NCI-H1048 (cell line): ENCODE results near the gene ARHGEF26.
"Not testable (repeated sequence)": the region's sequence is repeated elsewhere in the genome, so short reads cannot be mapped to it uniquely, and the experiment has no call there.

Experiments used
- DNase-seq: peaks from one replicate; lab custom pipeline; 2025; lab: John Stamatoyannopoulos, UW

Gene ARHGEF26

DNA sequence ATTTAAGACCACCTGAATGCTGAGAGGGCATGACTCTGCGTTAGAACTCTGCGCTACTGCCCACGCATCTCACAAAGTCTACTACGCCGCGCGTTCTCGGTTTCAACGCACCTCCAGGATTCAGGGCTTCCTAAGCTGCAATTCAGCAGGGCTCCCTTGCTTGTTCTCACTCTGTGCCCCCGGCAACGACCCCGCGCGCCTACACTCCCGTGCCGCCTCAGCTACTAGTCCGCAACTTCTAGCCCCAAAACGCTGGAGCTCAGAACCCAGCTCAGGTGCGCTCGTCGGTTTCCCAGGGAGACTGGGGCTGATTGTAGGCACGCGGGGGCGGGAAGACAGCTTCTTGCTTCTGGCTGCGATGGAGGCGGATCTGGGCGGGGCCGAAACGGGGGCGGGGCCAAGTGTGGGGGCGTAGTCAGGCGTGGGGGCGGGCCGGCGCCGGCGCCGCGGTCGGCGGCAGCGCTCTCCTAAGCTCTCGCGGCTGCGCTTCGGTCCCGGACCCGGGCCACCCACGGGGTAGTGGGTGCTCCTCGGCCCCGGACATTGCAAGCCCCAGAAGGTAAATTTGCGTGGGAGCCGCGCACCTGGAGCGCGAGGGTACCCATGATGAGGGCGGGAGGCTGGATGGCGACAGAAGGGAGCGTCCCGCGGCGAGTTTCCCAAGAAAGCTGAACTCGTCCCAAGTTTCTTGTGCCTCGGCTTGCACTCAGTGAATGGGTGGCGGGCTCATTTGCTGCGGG lies at the start of gene ARHGEF26:
Gene ARHGEF26, plus strand, starts transcription at position 430 of the 740 bp plus-strand sequence. CDS start 603 bp downstream, outside the sequence.
- DNase-seq = peak; percentile 67

GRCh38 chr3:154074966-154075365 lies 46.2 kb upstream of the ARHGEF26 start:
- no peak for DNase-seq

DNA sequence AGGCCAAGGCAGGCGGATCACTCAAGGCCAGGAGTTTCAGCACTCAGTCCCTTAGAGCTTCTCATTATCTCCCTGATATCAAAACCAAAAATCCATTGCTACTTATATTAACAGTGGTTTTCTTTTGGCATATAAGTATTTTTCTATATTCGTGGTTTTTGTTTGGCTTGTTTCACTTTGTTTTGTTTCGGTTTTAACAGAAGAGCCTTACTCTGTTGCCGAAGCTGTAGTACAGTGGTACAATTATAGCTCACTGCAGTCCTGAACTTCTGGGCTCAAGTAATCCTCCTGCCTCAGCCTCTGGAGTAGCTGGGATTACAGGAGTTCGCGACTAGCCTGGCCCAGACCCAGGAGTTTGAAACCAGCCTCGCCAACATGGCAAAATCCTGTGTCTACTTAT lies 42.5 kb upstream of the ARHGEF26 start:
- no peak for DNase-seq

- DNase-seq = no peak
Measured at GRCh38 chr3:154081305-154081704, 39.9 kb upstream of the ARHGEF26 start.

DNA sequence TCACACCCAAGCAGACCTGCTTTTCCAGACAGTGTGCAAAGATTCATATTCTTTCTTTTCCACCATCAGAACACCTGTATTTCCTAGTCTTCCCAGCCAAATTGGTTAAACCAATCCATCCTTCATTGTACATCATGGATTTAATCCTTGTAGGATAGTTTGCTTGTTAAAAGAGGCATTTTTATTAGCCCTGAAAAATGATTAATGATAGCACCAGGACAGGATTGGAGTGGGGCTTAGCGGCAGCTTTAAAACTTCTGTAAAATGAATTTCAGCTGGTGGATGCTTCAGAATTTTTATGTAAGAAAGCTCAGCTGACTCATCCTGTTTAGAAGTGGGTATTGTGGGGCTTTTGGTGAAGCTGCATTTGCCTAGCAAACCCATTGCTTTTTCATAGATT lies 36.1 kb upstream of the ARHGEF26 start:
- DNase-seq = no peak

- DNase-seq = no peak
Measured at GRCh38 chr3:154085799-154086198, 35.4 kb upstream of the ARHGEF26 start.

DNA sequence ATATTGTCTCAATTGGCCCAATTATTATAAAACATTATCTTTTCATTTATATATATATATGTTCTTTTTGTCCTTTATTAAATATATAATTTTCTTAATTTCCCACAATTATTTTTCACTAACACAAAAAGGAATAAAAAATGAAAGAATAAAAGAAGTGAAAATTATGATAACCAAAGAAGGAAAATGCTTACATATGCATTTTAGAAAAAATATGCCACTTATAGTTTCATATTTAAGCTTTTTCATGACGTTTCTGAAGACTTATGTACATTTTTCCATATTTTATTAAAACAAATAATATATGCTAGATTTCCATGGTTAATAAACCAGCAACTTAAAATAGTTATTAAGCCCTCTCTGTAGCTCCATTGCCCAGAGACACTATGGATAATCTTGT lies 34.9 kb upstream of the ARHGEF26 start:
- DNase-seq = no peak

GRCh38 chr3:154087756-154088480 lies 33.3 kb upstream of the ARHGEF26 start:
- not testable (repeated sequence) for DNase-seq

- no peak for DNase-seq
Measured at GRCh38 chr3:154089421-154090420, 31.5 kb upstream of the ARHGEF26 start.

GRCh38 chr3:154094051-154094450 lies 27.1 kb upstream of the ARHGEF26 start:
- DNase-seq = no peak

- no peak for DNase-seq
Measured at GRCh38 chr3:154095832-154096421, 25.3 kb upstream of the ARHGEF26 start.

- no peak for DNase-seq
Measured at GRCh38 chr3:154098376-154098775, 22.8 kb upstream of the ARHGEF26 start.

- DNase-seq = no peak
Measured at GRCh38 chr3:154100556-154100955, 20.6 kb upstream of the ARHGEF26 start.

DNA sequence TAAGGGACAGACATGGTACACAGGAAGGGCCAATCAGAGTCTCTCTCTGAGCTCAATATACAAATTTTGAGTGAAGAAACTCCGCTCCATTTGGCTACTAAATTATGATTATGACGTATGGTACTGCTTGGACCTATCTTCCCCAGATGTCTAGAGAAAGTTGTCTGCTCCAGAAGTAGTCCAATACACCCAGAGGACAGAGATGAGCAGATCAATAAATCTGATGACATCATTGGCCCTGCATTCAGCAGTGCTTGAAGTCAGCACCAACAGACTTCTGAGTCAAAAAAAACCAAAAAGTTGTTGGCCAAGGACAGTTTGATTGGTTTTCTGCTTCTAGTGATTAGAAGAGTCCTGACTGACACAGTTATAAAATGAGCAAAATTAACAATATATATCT lies 19.9 kb upstream of the ARHGEF26 start:
- DNase-seq = no peak

DNA sequence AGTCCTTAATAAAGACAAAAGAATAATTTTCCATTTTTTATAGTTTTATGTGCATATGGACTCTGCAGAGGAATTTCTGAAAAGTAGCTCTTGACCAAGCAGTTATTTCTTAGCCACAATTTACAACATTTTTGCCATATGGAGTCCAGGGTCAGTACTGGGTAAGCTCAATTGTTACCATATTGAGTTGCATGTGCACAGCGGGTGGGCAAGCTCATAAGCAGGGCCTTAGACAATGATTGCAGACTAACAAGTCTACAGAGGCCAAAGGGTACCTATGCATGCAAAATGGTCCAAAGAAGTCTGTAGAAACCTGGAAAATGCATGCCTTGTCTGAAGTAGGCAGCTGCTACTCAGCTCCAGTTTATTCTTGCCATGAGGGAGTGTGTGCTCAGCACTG lies 19.0 kb upstream of the ARHGEF26 start:
- no peak for DNase-seq

GRCh38 chr3:154105218-154105975 lies 15.8 kb upstream of the ARHGEF26 start:
- DNase-seq = no peak

DNA sequence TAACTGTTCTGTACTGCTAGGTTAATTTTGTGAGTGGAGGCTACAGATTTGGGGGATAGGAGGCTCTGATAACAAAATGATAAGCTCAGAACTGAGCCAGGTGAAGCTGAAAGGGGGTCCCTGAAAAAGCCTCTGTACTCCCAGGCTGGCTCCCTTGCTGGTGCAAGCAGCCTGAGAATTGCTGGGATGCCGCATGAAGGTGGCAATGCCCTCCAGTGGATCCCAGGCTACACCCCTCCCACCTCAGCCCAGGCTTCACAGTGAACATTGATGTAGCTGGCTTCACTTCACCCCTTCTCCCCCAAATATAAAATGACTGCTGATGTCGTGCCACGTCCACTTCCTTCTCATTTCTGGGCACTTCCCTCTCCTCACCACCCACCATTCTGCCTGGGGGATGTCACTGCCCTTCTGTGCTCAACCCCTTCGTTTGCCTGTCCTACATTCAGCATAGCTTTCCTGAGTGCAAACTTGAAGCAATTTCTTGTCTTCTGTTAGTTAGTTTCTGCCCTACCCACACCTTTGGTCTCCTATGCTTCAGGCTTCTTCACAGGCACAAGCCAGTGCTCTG lies 9.7 kb upstream of the ARHGEF26 start:
- DNase-seq = no peak

- DNase-seq = no peak
Measured at GRCh38 chr3:154112146-154112852, 8.9 kb upstream of the ARHGEF26 start.

DNA sequence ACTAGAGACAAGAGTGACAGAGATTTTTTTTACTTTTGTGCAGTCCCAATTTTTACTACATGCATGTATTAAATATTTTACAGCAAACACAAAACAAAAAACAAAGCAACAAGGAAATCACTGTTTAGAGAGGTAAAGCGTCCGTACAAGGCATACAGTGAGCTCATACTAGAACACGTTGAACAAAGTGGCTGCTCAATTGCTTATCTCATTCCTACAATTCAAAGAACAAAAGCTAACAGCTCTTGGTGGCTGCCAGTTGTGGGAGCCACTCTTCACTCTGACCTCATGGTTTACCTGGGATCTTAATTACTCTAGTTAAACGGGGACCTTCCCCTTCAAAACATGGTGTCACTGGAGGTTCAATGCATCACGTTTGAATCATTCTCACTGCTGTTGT lies 7.6 kb upstream of the ARHGEF26 start:
- no peak for DNase-seq

DNA sequence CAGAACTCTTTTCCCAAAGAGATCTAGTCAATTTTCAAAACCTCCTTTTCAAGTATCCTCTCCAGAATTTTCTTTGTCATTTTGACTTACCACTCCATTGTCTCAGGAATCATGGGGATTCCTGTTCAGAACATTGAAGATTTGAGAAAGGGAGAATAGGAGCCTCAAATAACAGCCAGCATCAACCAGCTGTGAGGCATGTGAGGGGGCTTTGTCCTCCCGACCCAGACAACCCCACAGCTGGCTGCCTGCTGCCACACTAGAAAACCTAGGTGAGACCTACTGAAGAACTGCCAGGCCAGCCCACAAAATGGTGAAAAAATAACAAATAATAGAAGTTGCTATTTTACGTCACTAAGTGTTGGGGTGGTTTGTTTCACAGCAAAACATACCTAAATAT lies 5.9 kb upstream of the ARHGEF26 start:
- no peak for DNase-seq
